Measurements from ENCODE around the gene NT5DC2. TPM values are rescaled to one million over a fixed set of nuclear protein-coding genes. Genes with fewer than 3 reads are reported as not detected.

The NT5DC2 gene
- total RNA-seq, 2 experiments from 2014 or later, result 66.6 to 73.4 TPM

GRCh38 chr3:52512105-52512504, 21.6 kb downstream of the NT5DC2 start:
- Mint-ChIP-seq H3K4me3 (no peak overlapping the region), H3K27me3 (no peaks in the 10 kb centered on the region), H3K4me1 (no peaks in the 10 kb centered on the region), H3K36me3 (no peaks in the 10 kb centered on the region), H3K27ac (no peak overlapping the region), H3K9me3 (no peaks in the 10 kb centered on the region)
- DNase-seq, result no peak

- no peaks in the 10 kb centered on the region for H3K4me1 Mint-ChIP-seq
- DNase-seq, result no peak
- no peak overlapping the region for H3K4me3 Mint-ChIP-seq
- no peaks in the 10 kb centered on the region for H3K27me3 Mint-ChIP-seq
- no peaks in the 10 kb centered on the region for H3K36me3 Mint-ChIP-seq
- no peak overlapping the region for H3K27ac Mint-ChIP-seq
- H3K9me3 Mint-ChIP-seq, result no peaks in the 10 kb centered on the region
Observed at GRCh38 chr3:52511509-52511908, 22.1 kb downstream of the NT5DC2 start.

GRCh38 chr3:52509753-52510328, 23.8 kb downstream of the NT5DC2 start:
- H3K4me3 Mint-ChIP-seq, result no peak overlapping the region
- H3K27me3 Mint-ChIP-seq, result no peaks in the 10 kb centered on the region
- no peaks in the 10 kb centered on the region for H3K4me1 Mint-ChIP-seq
- H3K27ac Mint-ChIP-seq, result no peak overlapping the region
- H3K36me3 Mint-ChIP-seq, result no peaks in the 10 kb centered on the region
- no peaks in the 10 kb centered on the region for H3K9me3 Mint-ChIP-seq
- no peak for DNase-seq

- Mint-ChIP-seq H3K27me3 (no peaks in the 10 kb centered on the region), H3K27ac (no peak overlapping the region), H3K4me1 (no peaks in the 10 kb centered on the region), H3K9me3 (no peaks in the 10 kb centered on the region), H3K4me3 (no peak overlapping the region), H3K36me3 (no peaks in the 10 kb centered on the region)
- DNase-seq, result no peak
Observed at GRCh38 chr3:52507359-52507758, 26.3 kb downstream of the NT5DC2 start.

- Mint-ChIP-seq H3K4me1 (no peaks in the 10 kb centered on the region), H3K9me3 (no peaks in the 10 kb centered on the region), H3K4me3 (no peak overlapping the region), H3K27ac (no peak overlapping the region), H3K27me3 (no peaks in the 10 kb centered on the region), H3K36me3 (no peaks in the 10 kb centered on the region)
- DNase-seq, result no peak
Observed at GRCh38 chr3:52506266-52506966, 27.2 kb downstream of the NT5DC2 start.

- no peaks in the 10 kb centered on the region for H3K9me3 Mint-ChIP-seq
- H3K27ac Mint-ChIP-seq, result no peak overlapping the region
- DNase-seq, result no peak
- no peak overlapping the region for H3K4me3 Mint-ChIP-seq
- H3K36me3 Mint-ChIP-seq, result no peaks in the 10 kb centered on the region
- no peaks in the 10 kb centered on the region for H3K4me1 Mint-ChIP-seq
- H3K27me3 Mint-ChIP-seq, result no peaks in the 10 kb centered on the region
Observed at GRCh38 chr3:52504977-52505376, 28.7 kb downstream of the NT5DC2 start.

- no peaks in the 10 kb centered on the region for H3K36me3 Mint-ChIP-seq
- H3K4me1 Mint-ChIP-seq, result peaks cover under 1% of the 10 kb centered on the region
- no peak overlapping the region for H3K4me3 Mint-ChIP-seq
- no peak for DNase-seq
- no peaks in the 10 kb centered on the region for H3K27me3 Mint-ChIP-seq
- no peak overlapping the region for H3K27ac Mint-ChIP-seq
- H3K9me3 Mint-ChIP-seq, result no peaks in the 10 kb centered on the region
Observed at GRCh38 chr3:52503788-52504424, 29.8 kb downstream of the NT5DC2 start.

GRCh38 chr3:52502808-52503350, 30.8 kb downstream of the NT5DC2 start:
- no peaks in the 10 kb centered on the region for H3K27me3 Mint-ChIP-seq

GRCh38 chr3:52502001-52502400, 31.7 kb downstream of the NT5DC2 start:
- DNase-seq, result no peak
- Mint-ChIP-seq H3K27ac (no peak overlapping the region), H3K4me1 (peaks cover 4% of the 10 kb centered on the region), H3K9me3 (no peaks in the 10 kb centered on the region), H3K4me3 (no peak overlapping the region), H3K27me3 (no peaks in the 10 kb centered on the region), H3K36me3 (peaks cover 1% of the 10 kb centered on the region)

More at GRCh38 chr3:52502808-52503350, 30.8 kb downstream of the NT5DC2 start:
- Mint-ChIP-seq H3K4me1 (peaks cover 4% of the 10 kb centered on the region), H3K9me3 (no peaks in the 10 kb centered on the region), H3K27ac (no peak overlapping the region), H3K4me3 (no peak overlapping the region), H3K36me3 (peaks cover 1% of the 10 kb centered on the region)
- no peak for DNase-seq

GRCh38 chr3:52501046-52501445, 32.6 kb downstream of the NT5DC2 start:
- no peaks in the 10 kb centered on the region for H3K9me3 Mint-ChIP-seq
- H3K4me3 Mint-ChIP-seq, result no peak overlapping the region
- no peaks in the 10 kb centered on the region for H3K27me3 Mint-ChIP-seq
- peaks cover 1% of the 10 kb centered on the region for H3K36me3 Mint-ChIP-seq
- peaks cover 4% of the 10 kb centered on the region for H3K4me1 Mint-ChIP-seq
- H3K27ac Mint-ChIP-seq, result peak overlapping the region; percentile 45
- DNase-seq, result no peak

- no peak overlapping the region for H3K27ac Mint-ChIP-seq
- H3K4me1 Mint-ChIP-seq, result peaks cover 4% of the 10 kb centered on the region
- no peaks in the 10 kb centered on the region for H3K27me3 Mint-ChIP-seq
- DNase-seq, result no peak
- H3K36me3 Mint-ChIP-seq, result peaks cover 1% of the 10 kb centered on the region
- H3K4me3 Mint-ChIP-seq, result no peak overlapping the region
- H3K9me3 Mint-ChIP-seq, result no peaks in the 10 kb centered on the region
Observed at GRCh38 chr3:52498137-52499054, 35.3 kb downstream of the NT5DC2 start.

- Mint-ChIP-seq H3K27ac (no peak overlapping the region), H3K4me3 (no peak overlapping the region), H3K27me3 (no peaks in the 10 kb centered on the region), H3K9me3 (no peaks in the 10 kb centered on the region), H3K4me1 (peaks cover 4% of the 10 kb centered on the region), H3K36me3 (peaks cover 1% of the 10 kb centered on the region)
- DNase-seq, result no peak
Observed at GRCh38 chr3:52495777-52496602, 37.7 kb downstream of the NT5DC2 start.

GRCh38 chr3:52494886-52495495, 38.7 kb downstream of the NT5DC2 start, which contains the start of gene STAB1:
TSS of gene STAB1 (plus strand) at chr3:52495338. CDS start at chr3:52495414, 76 bp downstream.
- H3K36me3 Mint-ChIP-seq, result peaks cover 1% of the 10 kb centered on the region
- no peak for DNase-seq
- H3K27ac Mint-ChIP-seq, result no peak within 1 kb of the TSS
- peaks cover 4% of the 10 kb centered on the region for H3K4me1 Mint-ChIP-seq
- no peaks in the 10 kb centered on the region for H3K27me3 Mint-ChIP-seq
- H3K4me3 Mint-ChIP-seq, result no peak within 1 kb of the TSS
- H3K9me3 Mint-ChIP-seq, result no peaks in the 10 kb centered on the region

- Mint-ChIP-seq H3K27me3 (no peaks in the 10 kb centered on the region), H3K9me3 (no peaks in the 10 kb centered on the region), H3K36me3 (peaks cover 1% of the 10 kb centered on the region), H3K27ac (no peak overlapping the region), H3K4me3 (no peak overlapping the region), H3K4me1 (peaks cover 4% of the 10 kb centered on the region)
- no peak for DNase-seq
Observed at GRCh38 chr3:52494445-52494844, 39.2 kb downstream of the NT5DC2 start.
